ENCODE measurements around the gene SPINK1.

Gene SPINK1

GRCh38 chr5:147856801-147857200, 25.3 kb upstream of the SPINK1 start:
- Histone ChIP-seq H3K4me2 (ENCODE audit: low read length) (no peak overlapping the region), H3K4me1 (ENCODE audit: control insufficient read depth, low read length) (no peaks in the 10 kb centered on the region), H3K79me2 (ENCODE audit: control insufficient read depth, low read length) (no peaks in the 10 kb centered on the region), H3K27ac (ENCODE audit: low read depth, low read length) (no peak overlapping the region), H3K9me3 (ENCODE audit: control insufficient read depth, insufficient read depth, low read length) (no peaks in the 10 kb centered on the region), H3K4me3 (ENCODE audit: low read length) (no peak overlapping the region), H3K9me2 (replicated peaks; ENCODE audit: control insufficient read depth, low read length) (no peaks in the 10 kb centered on the region), H4K20me1 (ENCODE audit: control insufficient read depth, insufficient read depth, low read depth, low read length) (no peaks in the 10 kb centered on the region; the same call in 1 of the 2 replicates), H3K27me3 (ENCODE audit: control insufficient read depth, low read length) (peaks cover 30% of the 10 kb centered on the region), H3F3A (ENCODE audit: control insufficient read depth, insufficient read depth) (no peaks in the 10 kb centered on the region), H3K36me3 (ENCODE audit: control insufficient read depth, low read length) (no peaks in the 10 kb centered on the region)
- TF ChIP-seq EZH2phosphoT487 (IDR thresholded peaks at IDR 0.05; ENCODE audit: borderline replicate concordance, low read length) (no peak), CTCF (IDR thresholded peaks at IDR 0.05; ENCODE audit: low read depth, low read length, poor library complexity, severe bottlenecking) (no peak)

- no peaks in the 10 kb centered on the region for H3K9me3 ChIP-seq (ENCODE audit: control insufficient read depth, insufficient read depth, low read length)
- H3K36me3 ChIP-seq (ENCODE audit: control insufficient read depth, low read length), result no peaks in the 10 kb centered on the region
- no peak overlapping the region for H3K4me3 ChIP-seq (ENCODE audit: low read length)
- no peaks in the 10 kb centered on the region; the same call in 1 of the 2 replicates for H4K20me1 ChIP-seq (ENCODE audit: control insufficient read depth, insufficient read depth, low read depth, low read length)
- H3K79me2 ChIP-seq (ENCODE audit: control insufficient read depth, low read length), result no peaks in the 10 kb centered on the region
- no peak overlapping the region for H3K27ac ChIP-seq (ENCODE audit: low read depth, low read length)
- H3K4me1 ChIP-seq (ENCODE audit: control insufficient read depth, low read length), result no peaks in the 10 kb centered on the region
- no peak for TF ChIP-seq EZH2phosphoT487 (IDR thresholded peaks at IDR 0.05; ENCODE audit: borderline replicate concordance, low read length)
- no peak for TF ChIP-seq CTCF (IDR thresholded peaks at IDR 0.05; ENCODE audit: low read depth, low read length, poor library complexity, severe bottlenecking)
- H3K9me2 ChIP-seq (replicated peaks; ENCODE audit: control insufficient read depth, low read length), result no peaks in the 10 kb centered on the region
- H3F3A ChIP-seq (ENCODE audit: control insufficient read depth, insufficient read depth), result no peaks in the 10 kb centered on the region
- peaks cover 30% of the 10 kb centered on the region for H3K27me3 ChIP-seq (ENCODE audit: control insufficient read depth, low read length)
- no peak overlapping the region for H3K4me2 ChIP-seq (ENCODE audit: low read length)
These were observed 24.3 kb upstream of the SPINK1 start for GRCh38 chr5:147855774-147856069.

GRCh38 chr5:147854894-147855773, 23.7 kb upstream of the SPINK1 start:
- no peak overlapping the region for H3K4me3 ChIP-seq (ENCODE audit: low read length)
- H3F3A ChIP-seq (ENCODE audit: control insufficient read depth, insufficient read depth), result no peaks in the 10 kb centered on the region
- no peak overlapping the region for H3K4me2 ChIP-seq (ENCODE audit: low read length)

More at GRCh38 chr5:147854894-147855773, 23.7 kb upstream of the SPINK1 start:
- no peaks in the 10 kb centered on the region for H3K4me1 ChIP-seq (ENCODE audit: control insufficient read depth, low read length)
- H3K27me3 ChIP-seq (ENCODE audit: control insufficient read depth, low read length), result peaks cover 30% of the 10 kb centered on the region
- no peak overlapping the region for H3K27ac ChIP-seq (ENCODE audit: low read depth, low read length)
- H3K9me2 ChIP-seq (replicated peaks; ENCODE audit: control insufficient read depth, low read length), result no peaks in the 10 kb centered on the region
- no peaks in the 10 kb centered on the region for H3K9me3 ChIP-seq (ENCODE audit: control insufficient read depth, insufficient read depth, low read length)
- H3K79me2 ChIP-seq (ENCODE audit: control insufficient read depth, low read length), result no peaks in the 10 kb centered on the region
- no peaks in the 10 kb centered on the region for H3K36me3 ChIP-seq (ENCODE audit: control insufficient read depth, low read length)
- TF ChIP-seq CTCF (IDR thresholded peaks at IDR 0.05; ENCODE audit: low read depth, low read length, poor library complexity, severe bottlenecking) (no peak), EZH2phosphoT487 (IDR thresholded peaks at IDR 0.05; ENCODE audit: borderline replicate concordance, low read length) (no peak)
- no peaks in the 10 kb centered on the region; the same call in 1 of the 2 replicates for H4K20me1 ChIP-seq (ENCODE audit: control insufficient read depth, insufficient read depth, low read depth, low read length)
